Tibial nerve (tissue), 4 donors: ENCODE results near the gene RHOT1.

Experiments
- EP300 ChIP-seq, 2 donors: sonication (generic); formaldehyde crosslinking; IDR thresholded peaks; one replicate each; pipeline ENCODE4 v1.6.1; 2017; ENCODE audit warnings: antibody characterized with exemption in 2 of 2, mild to moderate bottlenecking in 1 of 2
- TF ChIP-seq, protein P1 (sequence below), 5 experiments: fragments of 200-600 bp in 3 of 5; fragments of 450-650 bp in 2 of 5; sonication (generic) in 3 of 5; IDR thresholded peaks; one replicate each; pipeline ENCODE4 v1.5.1; 2016 to 2019; ENCODE audit warnings: antibody characterized with exemption in 5 of 5, mild to moderate bottlenecking in 3 of 5, moderate library complexity in 2 of 5

GRCh38 chr17:32126746-32127145, 15.6 kb upstream of the RHOT1 start:
- TF ChIP-seq, protein P1, sequence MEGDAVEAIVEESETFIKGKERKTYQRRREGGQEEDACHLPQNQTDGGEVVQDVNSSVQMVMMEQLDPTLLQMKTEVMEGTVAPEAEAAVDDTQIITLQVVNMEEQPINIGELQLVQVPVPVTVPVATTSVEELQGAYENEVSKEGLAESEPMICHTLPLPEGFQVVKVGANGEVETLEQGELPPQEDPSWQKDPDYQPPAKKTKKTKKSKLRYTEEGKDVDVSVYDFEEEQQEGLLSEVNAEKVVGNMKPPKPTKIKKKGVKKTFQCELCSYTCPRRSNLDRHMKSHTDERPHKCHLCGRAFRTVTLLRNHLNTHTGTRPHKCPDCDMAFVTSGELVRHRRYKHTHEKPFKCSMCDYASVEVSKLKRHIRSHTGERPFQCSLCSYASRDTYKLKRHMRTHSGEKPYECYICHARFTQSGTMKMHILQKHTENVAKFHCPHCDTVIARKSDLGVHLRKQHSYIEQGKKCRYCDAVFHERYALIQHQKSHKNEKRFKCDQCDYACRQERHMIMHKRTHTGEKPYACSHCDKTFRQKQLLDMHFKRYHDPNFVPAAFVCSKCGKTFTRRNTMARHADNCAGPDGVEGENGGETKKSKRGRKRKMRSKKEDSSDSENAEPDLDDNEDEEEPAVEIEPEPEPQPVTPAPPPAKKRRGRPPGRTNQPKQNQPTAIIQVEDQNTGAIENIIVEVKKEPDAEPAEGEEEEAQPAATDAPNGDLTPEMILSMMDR (IDR thresholded peaks at IDR 0.05), result no peak
- TF ChIP-seq EP300 (IDR thresholded peaks at IDR 0.05), result no peak
